Measurements from ENCODE around the gene MTSS2. TPM values are rescaled to one million over a fixed set of nuclear protein-coding genes. Genes with fewer than 3 reads are reported as not detected.

Gene MTSS2
- total RNA-seq, 1 experiment from 2014 or later, result 47.6 TPM

DNA sequence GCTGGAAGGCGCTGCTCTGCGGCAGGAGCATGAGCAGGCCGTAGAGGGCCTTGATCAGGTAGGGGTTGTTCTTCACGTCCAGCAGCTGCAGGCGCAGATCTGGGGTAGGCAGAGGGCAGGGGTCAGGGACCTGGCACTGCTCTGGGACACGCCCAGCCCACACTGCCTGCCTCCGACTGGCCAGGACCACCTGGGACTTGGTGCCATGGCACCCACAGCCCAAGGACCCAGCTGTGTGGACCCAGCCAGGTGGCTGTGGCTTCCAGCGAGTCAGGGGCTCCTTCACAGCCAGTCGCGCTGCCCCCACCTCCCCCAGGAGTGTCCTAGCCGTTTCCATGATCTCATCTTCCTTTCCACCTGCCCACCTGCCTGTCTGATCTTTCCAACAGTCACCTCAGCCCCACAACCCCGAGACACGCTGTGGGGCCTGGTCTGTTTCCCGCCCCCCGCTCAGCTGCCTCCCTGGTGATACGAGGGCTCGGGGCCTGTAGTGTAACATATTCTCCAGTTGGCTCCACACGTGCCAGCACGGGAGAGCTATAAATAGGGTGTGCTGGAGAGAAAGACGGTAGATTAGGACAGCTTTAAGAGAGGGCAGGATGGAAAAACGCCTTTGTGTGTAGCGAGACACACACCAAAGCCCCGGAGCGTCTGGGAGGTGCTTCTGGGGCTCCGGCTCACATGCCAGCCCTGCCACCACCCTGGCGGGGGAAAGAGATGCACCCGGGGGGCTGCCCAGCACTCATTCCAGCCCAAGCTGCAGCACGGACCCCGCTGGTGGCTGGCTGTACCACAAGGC is 7.2 kb upstream of the MTSS2 start:
- ChIA-PET CTCF (no interaction called here), POLR2A (ENCODE audit: low non-redundant PET) (no interaction called here)
- DNase-seq (ENCODE audit: low spot score), result no peak
- no peaks in the 10 kb centered on the region for H3K9me3 ChIP-seq (ENCODE audit: low read depth, low read length, poor library complexity, severe bottlenecking)
- intact Hi-C loops (cut with micrococcal nuclease; ENCODE audit: unreplicated experiment), result no loop called here
- no peaks in the 10 kb centered on the region for H3K36me3 ChIP-seq (ENCODE audit: insufficient read depth, low read length, poor library complexity, severe bottlenecking)
- peaks cover 8% of the 10 kb centered on the region for H3K4me1 ChIP-seq (ENCODE audit: insufficient read depth, low read length, poor library complexity, severe bottlenecking)
- TF ChIP-seq EZH2 (IDR thresholded peaks at IDR 0.05; ENCODE audit: borderline replicate concordance, low read depth, low read length, poor library complexity, severe bottlenecking), result no peak
- TF ChIP-seq, protein P1, sequence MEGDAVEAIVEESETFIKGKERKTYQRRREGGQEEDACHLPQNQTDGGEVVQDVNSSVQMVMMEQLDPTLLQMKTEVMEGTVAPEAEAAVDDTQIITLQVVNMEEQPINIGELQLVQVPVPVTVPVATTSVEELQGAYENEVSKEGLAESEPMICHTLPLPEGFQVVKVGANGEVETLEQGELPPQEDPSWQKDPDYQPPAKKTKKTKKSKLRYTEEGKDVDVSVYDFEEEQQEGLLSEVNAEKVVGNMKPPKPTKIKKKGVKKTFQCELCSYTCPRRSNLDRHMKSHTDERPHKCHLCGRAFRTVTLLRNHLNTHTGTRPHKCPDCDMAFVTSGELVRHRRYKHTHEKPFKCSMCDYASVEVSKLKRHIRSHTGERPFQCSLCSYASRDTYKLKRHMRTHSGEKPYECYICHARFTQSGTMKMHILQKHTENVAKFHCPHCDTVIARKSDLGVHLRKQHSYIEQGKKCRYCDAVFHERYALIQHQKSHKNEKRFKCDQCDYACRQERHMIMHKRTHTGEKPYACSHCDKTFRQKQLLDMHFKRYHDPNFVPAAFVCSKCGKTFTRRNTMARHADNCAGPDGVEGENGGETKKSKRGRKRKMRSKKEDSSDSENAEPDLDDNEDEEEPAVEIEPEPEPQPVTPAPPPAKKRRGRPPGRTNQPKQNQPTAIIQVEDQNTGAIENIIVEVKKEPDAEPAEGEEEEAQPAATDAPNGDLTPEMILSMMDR (conservative IDR thresholded peaks at IDR 0.05; ENCODE audit: low read depth, low read length), result no peak
- no TSS peak for BruUV-seq (replicated peaks)
- H3K27me3 ChIP-seq (replicated peaks; ENCODE audit: insufficient read depth, low read depth, low read length, poor library complexity), result no peaks in the 10 kb centered on the region
- H3K4me3 ChIP-seq (ENCODE audit: low read depth, low read length, poor library complexity, severe bottlenecking), result no peak overlapping the region
- H3K27ac ChIP-seq (ENCODE audit: low read depth, low read length, poor library complexity, severe bottlenecking), result no peak overlapping the region

GRCh38 chr16:70692130-70692872 is 6.4 kb upstream of the MTSS2 start:
- H3K36me3 ChIP-seq (ENCODE audit: insufficient read depth, low read length, poor library complexity, severe bottlenecking), result no peaks in the 10 kb centered on the region
- H3K27ac ChIP-seq (ENCODE audit: low read depth, low read length, poor library complexity, severe bottlenecking), result no peak overlapping the region
- CTCF ChIA-PET, result no interaction called here
- peaks cover 12% of the 10 kb centered on the region for H3K4me1 ChIP-seq (ENCODE audit: insufficient read depth, low read length, poor library complexity, severe bottlenecking)
- no peak for DNase-seq (ENCODE audit: low spot score)
- H3K27me3 ChIP-seq (replicated peaks; ENCODE audit: insufficient read depth, low read depth, low read length, poor library complexity), result no peaks in the 10 kb centered on the region
- intact Hi-C loops (cut with micrococcal nuclease; ENCODE audit: unreplicated experiment), result no loop called here
- H3K9me3 ChIP-seq (ENCODE audit: low read depth, low read length, poor library complexity, severe bottlenecking), result no peaks in the 10 kb centered on the region
- POLR2A ChIA-PET (ENCODE audit: low non-redundant PET), result no interaction called here
- TF ChIP-seq EZH2 (IDR thresholded peaks at IDR 0.05; ENCODE audit: borderline replicate concordance, low read depth, low read length, poor library complexity, severe bottlenecking), result no peak
- TF ChIP-seq, protein P1 (conservative IDR thresholded peaks at IDR 0.05; ENCODE audit: low read depth, low read length), result no peak
- BruUV-seq (replicated peaks), result no TSS peak
- no peak overlapping the region for H3K4me3 ChIP-seq (ENCODE audit: low read depth, low read length, poor library complexity, severe bottlenecking)

GRCh38 chr16:70691223-70692129 is 5.6 kb upstream of the MTSS2 start:
- Histone ChIP-seq H3K27me3 (replicated peaks; ENCODE audit: insufficient read depth, low read depth, low read length, poor library complexity) (no peaks in the 10 kb centered on the region), H3K4me3 (ENCODE audit: low read depth, low read length, poor library complexity, severe bottlenecking) (no peak overlapping the region), H3K36me3 (ENCODE audit: insufficient read depth, low read length, poor library complexity, severe bottlenecking) (no peaks in the 10 kb centered on the region), H3K9me3 (ENCODE audit: low read depth, low read length, poor library complexity, severe bottlenecking) (no peaks in the 10 kb centered on the region), H3K4me1 (ENCODE audit: insufficient read depth, low read length, poor library complexity, severe bottlenecking) (peaks cover 18% of the 10 kb centered on the region), H3K27ac (ENCODE audit: low read depth, low read length, poor library complexity, severe bottlenecking) (peak overlapping the region; percentile 40)
- ChIA-PET CTCF (no interaction called here), POLR2A (ENCODE audit: low non-redundant PET) (no interaction called here)
- intact Hi-C loops (cut with micrococcal nuclease; ENCODE audit: unreplicated experiment), result no loop called here
- TF ChIP-seq, protein P1 (conservative IDR thresholded peaks at IDR 0.05; ENCODE audit: low read depth, low read length), result no peak
- TF ChIP-seq EZH2 (IDR thresholded peaks at IDR 0.05; ENCODE audit: borderline replicate concordance, low read depth, low read length, poor library complexity, severe bottlenecking), result no peak
- BruUV-seq (replicated peaks), result no TSS peak
- peak; percentile 80 for DNase-seq (ENCODE audit: low spot score)
